Kidney (tissue), 14 donors: ENCODE measurements around the gene PCBD2. TPM values are rescaled to one million over a fixed set of nuclear protein-coding genes. Genes with fewer than 3 reads are reported as not detected.

Source experiments
- DNase-seq, 5 donors: peaks; one replicate each; pipeline ENCODE4 v3.0.0-alpha.2; 2013 to 2020
- FAIRE-seq: peaks from 2 replicates; lab custom pipeline; 2012; peaks lifted over from hg19 to GRCh38; lab: Jason Lieb, UNC
- H3K27ac ChIP-seq, 2 donors: one replicate each; pipeline ENCODE4 v1.7.0; 2013; ENCODE audit warnings: low read depth in 2 of 2, low read length in 2 of 2, inconsistent platforms in 1 of 2
- H3K27me3 ChIP-seq: one replicate; pipeline ENCODE4 v1.7.1; 2013; ENCODE audit warnings: low read length, inconsistent platforms; ENCODE audit not compliant: control insufficient read depth, insufficient read depth
- H3K36me3 ChIP-seq, 3 donors: one replicate each; pipeline versions ENCODE4 v1.7.0 to v1.7.1; 2013; ENCODE audit warnings: low read length in 3 of 3, control low read depth in 1 of 3, inconsistent platforms in 1 of 3; ENCODE audit not compliant: insufficient read depth in 3 of 3, control insufficient read depth in 2 of 3
- H3K4me1 ChIP-seq, 3 donors: one replicate each; pipeline versions ENCODE4 v1.7.0 to v1.7.1; 2013; ENCODE audit warnings: low read length in 3 of 3, inconsistent platforms in 1 of 3, low read depth in 1 of 3; ENCODE audit not compliant: control insufficient read depth in 2 of 3, insufficient read depth in 2 of 3
- H3K4me3 ChIP-seq, 3 donors: one replicate each; pipeline versions ENCODE4 v1.7.0 to v1.8.1; 2013; ENCODE audit warnings: low read length in 3 of 3, control low read depth in 1 of 3, inconsistent platforms in 1 of 3
- H3K9ac ChIP-seq, 3 donors: one replicate each; pipeline versions ENCODE4 v1.7.0 to v1.7.1; 2013; ENCODE audit warnings: low read length in 3 of 3, control low read depth in 1 of 3, inconsistent platforms in 1 of 3
- H3K9me3 ChIP-seq, 3 donors: one replicate each; pipeline versions ENCODE4 v1.7.0 to v1.7.1; 2013; ENCODE audit warnings: low read length in 3 of 3, control low read depth in 1 of 3, inconsistent platforms in 1 of 3; ENCODE audit not compliant: control insufficient read depth in 2 of 3, insufficient read depth in 1 of 3
- CTCF ChIP-seq: IDR thresholded peaks from 3 replicates; pipeline ENCODE4 v1.5.1; 2012; ENCODE audit warnings: mild to moderate bottlenecking, moderate library complexity, borderline replicate concordance; ENCODE audit not compliant: insufficient read depth; ENCODE audit errors: extremely low read depth
- intact Hi-C: fragments of 100-400 bp; cut with DNase I; formaldehyde crosslinking; loops from one replicate; pipeline ENCODE4 v1.11.1; 2022
- polyA plus RNA-seq: library from polyadenylated mRNA; stranded (reverse); fragments of 350-450 nt; fragmentation: Illumina TruSeq; extraction: RNeasy Lipid Tissue Mini Kit (QIAGEN cat#74804); gene quantifications from one replicate; pipeline ENCODE4 v1.2.3, GENCODE V29; 2014; ENCODE audit warnings: low read depth, low replicate concordance; ENCODE audit not compliant: insufficient read depth
- total RNA-seq: library from RNA; stranded (reverse); fragmentation: NEBNext Ultra II Directional; extraction: Animal tissue kit (Norgen Biotek cat#: 25700); gene quantifications from one replicate; pipeline ENCODE4 v1.2.1, GENCODE V29; 2021
- donor health status: control.
- donor health status: control.
- donor health status: control.
- donor health status: control.
- donor health status: control.
- donor health status: DM: yes; HTN: yes; CAD: no.
- donor health status: Normal renal cell carcinoma (clear cell type).

The PCBD2 gene
- total and polyA plus RNA-seq, 2 donors from 2014 or later = 8.4 to 19.2 TPM

GRCh38 chr5:134889335-134889734, 15.6 kb upstream of the PCBD2 start:
- no peaks in the 10 kb centered on the region for H3K27me3 ChIP-seq
- TF ChIP-seq CTCF = no peak
- no peaks in the 10 kb centered on the region for H3K4me1 ChIP-seq
- DNase-seq (no peak), FAIRE-seq (no peak)
- H3K36me3 ChIP-seq = peaks cover 0 to 3% (median 0%) of the 10 kb centered on the region in 3 donors
- no peaks in the 10 kb centered on the region for H3K9me3 ChIP-seq
- intact Hi-C loops = no loop called here
- H3K4me3 ChIP-seq = no peak overlapping the region
- H3K27ac ChIP-seq = no peak overlapping the region
- no peak overlapping the region for H3K9ac ChIP-seq

GRCh38 chr5:134891473-134891872, 13.5 kb upstream of the PCBD2 start:
- no peak for TF ChIP-seq CTCF
- no peak for DNase-seq
- H3K4me3 ChIP-seq = no peak overlapping the region
- H3K4me1 ChIP-seq = no peaks in the 10 kb centered on the region
- FAIRE-seq = no peak
- no peaks in the 10 kb centered on the region for H3K27me3 ChIP-seq
- intact Hi-C loops = no loop called here
- H3K9ac ChIP-seq = no peak overlapping the region
- peaks cover 0 to 3% (median 0%) of the 10 kb centered on the region in 3 donors for H3K36me3 ChIP-seq
- no peak overlapping the region for H3K27ac ChIP-seq
- H3K9me3 ChIP-seq = no peaks in the 10 kb centered on the region

GRCh38 chr5:134892282-134892681, 12.6 kb upstream of the PCBD2 start:
- Histone ChIP-seq H3K27me3 (no peaks in the 10 kb centered on the region), H3K4me3 (no peak overlapping the region), H3K9me3 (no peaks in the 10 kb centered on the region), H3K9ac (no peak overlapping the region), H3K36me3 (peaks cover 0 to 3% (median 0%) of the 10 kb centered on the region in 3 donors), H3K4me1 (no peaks in the 10 kb centered on the region), H3K27ac (no peak overlapping the region)
- no peak for TF ChIP-seq CTCF
- FAIRE-seq (no peak), DNase-seq (no peak)
- intact Hi-C loops = no loop called here

- Histone ChIP-seq H3K36me3 (peaks cover 0 to 3% (median under 1%) of the 10 kb centered on the region in 3 donors), H3K27me3 (no peaks in the 10 kb centered on the region), H3K9ac (no peak overlapping the region), H3K4me3 (no peak overlapping the region), H3K9me3 (no peaks in the 10 kb centered on the region), H3K4me1 (no peaks in the 10 kb centered on the region), H3K27ac (no peak overlapping the region)
- FAIRE-seq (no peak), DNase-seq (no peak)
- TF ChIP-seq CTCF = no peak
- intact Hi-C loops = no loop called here
Measured at GRCh38 chr5:134892926-134893325, 12.0 kb upstream of the PCBD2 start.
